DND-41 (cell line): ENCODE measurements around the gene BOD1L1.

Source experiments
- ATAC-seq: fragments of 200-7000 bp; cut with Tn5 transposase; 3 replicates; pipeline ENCODE4 v1.9.1; 2021; ENCODE audit warnings: low read depth; ENCODE audit not compliant: insufficient read depth
- DNase-seq: peaks from one replicate; pipeline ENCODE4 v3.0.0-alpha.2; 2020
- H2AFZ ChIP-seq: 2 replicates; pipeline ENCODE4 v1.6.0; 2012; ENCODE audit warnings: low read depth, low read length
- H3K27ac ChIP-seq: 2 replicates; pipeline ENCODE4 v1.5.1; 2012; ENCODE audit warnings: low read length, inconsistent platforms
- H3K27me3 ChIP-seq: fragments of 200-600 bp; sonication (generic); 2 replicates; pipeline ENCODE4 v1.6.0; 2012; ENCODE audit warnings: low read length, mild to moderate bottlenecking, inconsistent platforms; ENCODE audit not compliant: insufficient read depth, poor library complexity
- H3K36me3 ChIP-seq: 2 replicates; pipeline ENCODE4 v1.5.1; 2012; ENCODE audit warnings: low read length, inconsistent platforms; ENCODE audit not compliant: insufficient read depth
- H3K4me1 ChIP-seq: 2 replicates; pipeline ENCODE4 v1.5.1; 2012; ENCODE audit warnings: mild to moderate bottlenecking, low read length; ENCODE audit not compliant: insufficient read depth
- H3K4me2 ChIP-seq: 2 replicates; pipeline ENCODE4 v1.6.0; 2012; ENCODE audit warnings: mild to moderate bottlenecking, moderate library complexity, low read length, inconsistent platforms; ENCODE audit not compliant: insufficient read depth
- H3K4me3 ChIP-seq, 2 experiments: fragments of 200-600 bp in 1 of 2; shearing (Covaris generic) in 1 of 2; 2 replicates each; pipeline ENCODE4 v1.5.1; 2012 to 2016; ENCODE audit warnings: inconsistent platforms in 2 of 2, low read length in 2 of 2, mild to moderate bottlenecking in 2 of 2, low read depth in 1 of 2, moderate library complexity in 1 of 2
- H3K79me2 ChIP-seq: 2 replicates; pipeline ENCODE4 v1.6.0; 2012; ENCODE audit warnings: low read length, inconsistent platforms; ENCODE audit not compliant: insufficient read depth
- H3K9ac ChIP-seq: 2 replicates; pipeline ENCODE4 v1.6.0; 2012; ENCODE audit warnings: low read depth, mild to moderate bottlenecking, inconsistent platforms, low read length, moderate library complexity
- H3K9me3 ChIP-seq: 2 replicates; pipeline ENCODE4 v1.5.1; 2012; ENCODE audit warnings: low read length, moderate library complexity, mild to moderate bottlenecking, inconsistent platforms; ENCODE audit not compliant: insufficient read depth, severe bottlenecking
- H4K20me1 ChIP-seq: 2 replicates; pipeline ENCODE4 v1.6.0; 2012; ENCODE audit warnings: low read length; ENCODE audit not compliant: insufficient read depth
- CTCF ChIP-seq: IDR thresholded peaks from 2 replicates; pipeline ENCODE4 v1.5.1; 2012; ENCODE audit warnings: borderline replicate concordance, low read length, moderate library complexity, mild to moderate bottlenecking; ENCODE audit not compliant: poor library complexity, severe bottlenecking; ENCODE audit errors: extremely low read depth
- EZH2 ChIP-seq: IDR thresholded peaks from 3 replicates; pipeline ENCODE4 v1.6.1; 2012; ENCODE audit warnings: borderline replicate concordance, low read depth, mild to moderate bottlenecking, moderate library complexity, low read length, inconsistent platforms; ENCODE audit not compliant: severe bottlenecking

The BOD1L1 gene

GRCh38 chr4:13611283-13611842 is 16.2 kb downstream of the BOD1L1 start:
- no peak overlapping the region for H3K4me3 ChIP-seq
- no peaks in the 10 kb centered on the region for H3K4me1 ChIP-seq
- no peak overlapping the region for H3K9ac ChIP-seq
- H3K79me2 ChIP-seq, result no peaks in the 10 kb centered on the region
- TF ChIP-seq EZH2 (no peak), CTCF (no peak)
- no peaks in the 10 kb centered on the region for H3K9me3 ChIP-seq
- no peak overlapping the region for H2AFZ ChIP-seq
- H3K27me3 ChIP-seq, result no peaks in the 10 kb centered on the region
- ATAC-seq, result no peak
- no peak overlapping the region for H3K4me2 ChIP-seq
- H4K20me1 ChIP-seq, result no peaks in the 10 kb centered on the region
- peaks cover 91% of the 10 kb centered on the region for H3K36me3 ChIP-seq
- no peak for DNase-seq
- no peak overlapping the region for H3K27ac ChIP-seq

- Histone ChIP-seq H3K9me3 (no peaks in the 10 kb centered on the region), H3K27ac (no peak overlapping the region), H3K9ac (no peak overlapping the region), H3K27me3 (no peaks in the 10 kb centered on the region), H3K4me3 (no peak overlapping the region), H2AFZ (no peak overlapping the region), H3K79me2 (no peaks in the 10 kb centered on the region), H3K4me1 (no peaks in the 10 kb centered on the region), H3K4me2 (no peak overlapping the region), H3K36me3 (peaks cover 92% of the 10 kb centered on the region), H4K20me1 (no peaks in the 10 kb centered on the region)
- no peak for ATAC-seq
- TF ChIP-seq EZH2 (no peak), CTCF (no peak)
- DNase-seq, result no peak
Observed at GRCh38 chr4:13605330-13605729, 22.2 kb downstream of the BOD1L1 start.

DNA sequence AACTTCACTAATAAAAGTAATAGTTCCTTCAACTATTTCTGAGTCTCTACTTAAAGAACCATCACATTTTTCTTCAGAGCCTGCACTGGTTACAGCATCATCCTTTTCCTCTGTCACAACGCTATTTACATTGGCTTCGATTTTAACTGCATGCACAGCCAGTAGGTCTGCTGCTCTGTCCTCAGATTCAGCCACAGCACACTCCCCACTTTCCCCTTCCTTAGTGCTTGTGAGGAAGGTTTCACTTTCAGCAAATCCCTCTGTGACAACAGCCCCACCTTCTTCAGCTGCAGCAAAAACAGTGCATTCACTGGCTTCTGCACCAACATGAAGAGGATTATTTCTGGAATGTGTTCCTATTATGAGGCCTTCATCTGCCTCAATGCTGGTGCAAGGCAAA is 25.7 kb downstream of the BOD1L1 start:
- Histone ChIP-seq H3K4me1 (no peaks in the 10 kb centered on the region), H3K27ac (no peak overlapping the region), H3K4me3 (no peak overlapping the region), H4K20me1 (no peaks in the 10 kb centered on the region), H3K79me2 (no peaks in the 10 kb centered on the region), H3K9me3 (no peaks in the 10 kb centered on the region), H3K4me2 (no peak overlapping the region), H3K27me3 (no peaks in the 10 kb centered on the region), H3K36me3 (peaks cover 86% of the 10 kb centered on the region), H3K9ac (no peak overlapping the region), H2AFZ (no peak overlapping the region)
- DNase-seq (no peak), ATAC-seq (no peak)
- TF ChIP-seq EZH2 (no peak), CTCF (no peak)

GRCh38 chr4:13601048-13601447 is 26.5 kb downstream of the BOD1L1 start:
- H3K4me2 ChIP-seq, result no peak overlapping the region
- TF ChIP-seq EZH2 (no peak), CTCF (no peak)
- no peaks in the 10 kb centered on the region for H3K4me1 ChIP-seq
- H4K20me1 ChIP-seq, result no peaks in the 10 kb centered on the region
- peaks cover 87% of the 10 kb centered on the region for H3K36me3 ChIP-seq
- H3K9ac ChIP-seq, result no peak overlapping the region
- H3K4me3 ChIP-seq, result no peak overlapping the region
- no peak overlapping the region for H3K27ac ChIP-seq
- DNase-seq, result no peak
- H2AFZ ChIP-seq, result no peak overlapping the region
- no peaks in the 10 kb centered on the region for H3K9me3 ChIP-seq
- H3K27me3 ChIP-seq, result no peaks in the 10 kb centered on the region
- no peak for ATAC-seq
- no peaks in the 10 kb centered on the region for H3K79me2 ChIP-seq
